ENCODE measurements around the gene MYL5.
A peak's percentile ranks its signal among the peaks of the same experiment; 100 is the strongest.

DNA sequence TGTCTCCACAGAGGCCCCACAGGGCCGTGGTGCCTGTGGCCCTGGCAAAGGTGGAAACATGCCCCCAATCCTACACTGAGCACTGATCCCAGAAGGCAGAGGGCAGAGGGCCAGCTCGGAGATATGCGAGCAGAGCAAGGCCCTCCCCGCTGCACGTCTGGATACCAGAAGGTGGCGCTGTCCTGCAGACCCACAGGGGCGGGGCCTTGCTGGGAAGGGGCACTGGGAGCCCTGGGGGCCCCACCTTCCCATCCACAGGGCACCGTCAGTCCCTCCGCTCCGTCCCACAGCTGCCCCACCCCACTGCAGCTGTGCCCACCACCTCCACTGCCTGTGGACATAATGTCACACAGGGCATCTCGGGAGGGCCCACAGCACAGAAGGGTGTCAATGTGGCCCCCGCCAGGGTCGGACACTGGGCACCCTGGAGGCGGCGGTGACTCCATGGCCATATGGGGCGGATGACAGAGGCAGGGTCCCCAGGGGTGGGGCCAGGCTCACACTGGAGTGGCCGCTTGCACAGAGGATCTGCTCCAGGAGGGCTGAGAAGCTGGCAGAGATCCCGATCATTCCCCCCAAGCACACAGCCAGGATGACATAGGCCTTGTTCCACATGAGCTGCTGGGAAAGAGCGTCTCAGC lies 9.8 kb downstream of the MYL5 start:
- TF ChIP-seq, protein P1, sequence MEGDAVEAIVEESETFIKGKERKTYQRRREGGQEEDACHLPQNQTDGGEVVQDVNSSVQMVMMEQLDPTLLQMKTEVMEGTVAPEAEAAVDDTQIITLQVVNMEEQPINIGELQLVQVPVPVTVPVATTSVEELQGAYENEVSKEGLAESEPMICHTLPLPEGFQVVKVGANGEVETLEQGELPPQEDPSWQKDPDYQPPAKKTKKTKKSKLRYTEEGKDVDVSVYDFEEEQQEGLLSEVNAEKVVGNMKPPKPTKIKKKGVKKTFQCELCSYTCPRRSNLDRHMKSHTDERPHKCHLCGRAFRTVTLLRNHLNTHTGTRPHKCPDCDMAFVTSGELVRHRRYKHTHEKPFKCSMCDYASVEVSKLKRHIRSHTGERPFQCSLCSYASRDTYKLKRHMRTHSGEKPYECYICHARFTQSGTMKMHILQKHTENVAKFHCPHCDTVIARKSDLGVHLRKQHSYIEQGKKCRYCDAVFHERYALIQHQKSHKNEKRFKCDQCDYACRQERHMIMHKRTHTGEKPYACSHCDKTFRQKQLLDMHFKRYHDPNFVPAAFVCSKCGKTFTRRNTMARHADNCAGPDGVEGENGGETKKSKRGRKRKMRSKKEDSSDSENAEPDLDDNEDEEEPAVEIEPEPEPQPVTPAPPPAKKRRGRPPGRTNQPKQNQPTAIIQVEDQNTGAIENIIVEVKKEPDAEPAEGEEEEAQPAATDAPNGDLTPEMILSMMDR (IDR thresholded peaks at IDR 0.05; ENCODE audit: insufficient read depth, low read length), result peak; percentile 58
- TF ChIP-seq POLR2AphosphoS5 (IDR thresholded peaks at IDR 0.05; ENCODE audit: low read depth), result no peak
- no peak for TF ChIP-seq SPI1 (IDR thresholded peaks at IDR 0.05; ENCODE audit: borderline replicate concordance, low read depth)
- TF ChIP-seq, protein P2, sequence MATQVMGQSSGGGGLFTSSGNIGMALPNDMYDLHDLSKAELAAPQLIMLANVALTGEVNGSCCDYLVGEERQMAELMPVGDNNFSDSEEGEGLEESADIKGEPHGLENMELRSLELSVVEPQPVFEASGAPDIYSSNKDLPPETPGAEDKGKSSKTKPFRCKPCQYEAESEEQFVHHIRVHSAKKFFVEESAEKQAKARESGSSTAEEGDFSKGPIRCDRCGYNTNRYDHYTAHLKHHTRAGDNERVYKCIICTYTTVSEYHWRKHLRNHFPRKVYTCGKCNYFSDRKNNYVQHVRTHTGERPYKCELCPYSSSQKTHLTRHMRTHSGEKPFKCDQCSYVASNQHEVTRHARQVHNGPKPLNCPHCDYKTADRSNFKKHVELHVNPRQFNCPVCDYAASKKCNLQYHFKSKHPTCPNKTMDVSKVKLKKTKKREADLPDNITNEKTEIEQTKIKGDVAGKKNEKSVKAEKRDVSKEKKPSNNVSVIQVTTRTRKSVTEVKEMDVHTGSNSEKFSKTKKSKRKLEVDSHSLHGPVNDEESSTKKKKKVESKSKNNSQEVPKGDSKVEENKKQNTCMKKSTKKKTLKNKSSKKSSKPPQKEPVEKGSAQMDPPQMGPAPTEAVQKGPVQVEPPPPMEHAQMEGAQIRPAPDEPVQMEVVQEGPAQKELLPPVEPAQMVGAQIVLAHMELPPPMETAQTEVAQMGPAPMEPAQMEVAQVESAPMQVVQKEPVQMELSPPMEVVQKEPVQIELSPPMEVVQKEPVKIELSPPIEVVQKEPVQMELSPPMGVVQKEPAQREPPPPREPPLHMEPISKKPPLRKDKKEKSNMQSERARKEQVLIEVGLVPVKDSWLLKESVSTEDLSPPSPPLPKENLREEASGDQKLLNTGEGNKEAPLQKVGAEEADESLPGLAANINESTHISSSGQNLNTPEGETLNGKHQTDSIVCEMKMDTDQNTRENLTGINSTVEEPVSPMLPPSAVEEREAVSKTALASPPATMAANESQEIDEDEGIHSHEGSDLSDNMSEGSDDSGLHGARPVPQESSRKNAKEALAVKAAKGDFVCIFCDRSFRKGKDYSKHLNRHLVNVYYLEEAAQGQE (IDR thresholded peaks at IDR 0.05; ENCODE audit: insufficient replicate concordance, low read depth), result no peak
- TF ChIP-seq GABPA (IDR thresholded peaks at IDR 0.05; ENCODE audit: low read depth), result no peak

All from HL-60 (cell line).